Measurements from ENCODE around the gene GSAP. TPM values are rescaled to one million over a fixed set of nuclear protein-coding genes. Genes with fewer than 3 reads are reported as not detected.

The GSAP gene
- total and polyA plus RNA-seq, 9 donors = 4.0 to 19.4 (median 11.2) TPM

DNA sequence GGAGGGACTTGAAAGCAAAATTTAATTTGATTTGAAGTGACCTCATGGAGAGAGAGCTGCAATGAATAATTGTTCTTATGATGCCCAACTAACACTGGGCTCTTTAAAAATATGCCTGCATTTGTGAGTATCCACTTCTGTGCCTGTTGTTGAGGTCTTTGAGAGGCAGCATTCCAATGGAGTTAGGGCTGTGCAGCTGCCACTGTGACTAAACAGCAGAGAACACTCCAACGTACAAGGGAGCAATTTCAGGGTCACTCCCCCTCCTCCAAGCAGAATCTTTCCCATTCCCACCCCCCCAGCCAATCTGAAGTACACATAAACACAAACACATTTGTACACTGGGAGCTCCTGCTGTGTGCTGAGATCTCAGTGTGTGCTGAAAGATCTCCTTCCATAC is 28.0 kb upstream of the GSAP start:
- Histone ChIP-seq H3K27me3 (no peaks in the 10 kb centered on the region), H3K4me3 (no peak overlapping the region), H3K4me1 (ENCODE audit: insufficient read depth) (no peaks in the 10 kb centered on the region), H3K27ac (no peak overlapping the region), H3K9me3 (no peaks in the 10 kb centered on the region), H3K36me3 (no peaks in the 10 kb centered on the region)
- intact Hi-C loops (cut with DNase I) = no loop called here
- no peak for DNase-seq
- 13 to 20% (median 17%) methylated on average over 1 of the region's 1 CpG for WGBS, 3 donors
- TF ChIP-seq POLR2A (IDR thresholded peaks at IDR 0.05) (no peak), EP300 (IDR thresholded peaks at IDR 0.05) (no peak)
- TF ChIP-seq, protein P1, sequence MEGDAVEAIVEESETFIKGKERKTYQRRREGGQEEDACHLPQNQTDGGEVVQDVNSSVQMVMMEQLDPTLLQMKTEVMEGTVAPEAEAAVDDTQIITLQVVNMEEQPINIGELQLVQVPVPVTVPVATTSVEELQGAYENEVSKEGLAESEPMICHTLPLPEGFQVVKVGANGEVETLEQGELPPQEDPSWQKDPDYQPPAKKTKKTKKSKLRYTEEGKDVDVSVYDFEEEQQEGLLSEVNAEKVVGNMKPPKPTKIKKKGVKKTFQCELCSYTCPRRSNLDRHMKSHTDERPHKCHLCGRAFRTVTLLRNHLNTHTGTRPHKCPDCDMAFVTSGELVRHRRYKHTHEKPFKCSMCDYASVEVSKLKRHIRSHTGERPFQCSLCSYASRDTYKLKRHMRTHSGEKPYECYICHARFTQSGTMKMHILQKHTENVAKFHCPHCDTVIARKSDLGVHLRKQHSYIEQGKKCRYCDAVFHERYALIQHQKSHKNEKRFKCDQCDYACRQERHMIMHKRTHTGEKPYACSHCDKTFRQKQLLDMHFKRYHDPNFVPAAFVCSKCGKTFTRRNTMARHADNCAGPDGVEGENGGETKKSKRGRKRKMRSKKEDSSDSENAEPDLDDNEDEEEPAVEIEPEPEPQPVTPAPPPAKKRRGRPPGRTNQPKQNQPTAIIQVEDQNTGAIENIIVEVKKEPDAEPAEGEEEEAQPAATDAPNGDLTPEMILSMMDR (IDR thresholded peaks at IDR 0.05) = no peak

DNA sequence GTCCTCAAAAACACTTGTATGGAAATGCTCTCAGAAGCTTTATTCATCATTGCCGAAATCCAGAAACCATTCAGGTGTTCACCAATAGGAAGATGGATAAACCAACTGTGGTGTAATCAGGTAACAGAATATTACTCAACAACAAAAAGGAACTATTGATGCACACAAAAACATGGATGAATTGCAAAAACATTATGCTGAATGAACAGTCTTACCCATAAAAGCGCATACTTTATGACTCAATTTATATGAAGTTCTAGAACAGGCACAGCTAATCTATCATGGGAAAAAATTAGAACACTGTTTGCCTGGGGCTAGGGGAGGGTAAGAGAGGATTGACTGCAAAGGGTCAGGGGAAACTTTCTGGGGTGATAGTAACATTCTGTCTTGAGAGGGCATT is 26.9 kb upstream of the GSAP start:
- TF ChIP-seq POLR2A (IDR thresholded peaks at IDR 0.05) (no peak), EP300 (IDR thresholded peaks at IDR 0.05) (no peak)
- TF ChIP-seq, protein P1 (IDR thresholded peaks at IDR 0.05) = no peak
- DNase-seq = no peak
- Histone ChIP-seq H3K4me3 (no peak overlapping the region), H3K27ac (no peak overlapping the region), H3K4me1 (ENCODE audit: insufficient read depth) (no peaks in the 10 kb centered on the region), H3K36me3 (no peaks in the 10 kb centered on the region), H3K27me3 (no peaks in the 10 kb centered on the region), H3K9me3 (no peaks in the 10 kb centered on the region)
- intact Hi-C loops (cut with DNase I) = no loop called here
- 95 to 99% (median 96%) methylated on average over 2 of the region's 2 CpGs for WGBS, 3 donors

DNA sequence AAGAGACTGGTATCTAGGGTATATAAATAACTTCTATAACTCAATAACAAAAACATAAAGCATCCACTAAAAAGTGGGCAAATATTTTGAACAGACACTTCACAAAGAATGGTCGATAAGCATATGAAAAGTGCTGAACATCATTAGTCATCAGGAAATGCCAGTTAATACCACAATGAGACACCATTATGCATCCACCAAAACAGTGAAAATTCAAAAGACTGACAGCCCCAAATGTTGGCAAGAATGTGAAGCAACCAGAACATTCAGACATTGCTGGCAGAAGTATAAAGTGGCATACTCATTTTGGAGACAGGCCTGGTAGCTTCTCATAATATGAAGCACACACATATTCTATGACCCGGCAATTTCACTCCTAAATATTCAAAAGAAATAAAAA is 26.5 kb upstream of the GSAP start:
- no peaks in the 10 kb centered on the region for H3K27me3 ChIP-seq
- DNase-seq = no peak
- no peak overlapping the region for H3K27ac ChIP-seq
- no peak overlapping the region for H3K4me3 ChIP-seq
- H3K4me1 ChIP-seq (ENCODE audit: insufficient read depth) = no peaks in the 10 kb centered on the region
- TF ChIP-seq EP300 (IDR thresholded peaks at IDR 0.05) (no peak), POLR2A (IDR thresholded peaks at IDR 0.05) (no peak)
- TF ChIP-seq, protein P1 (IDR thresholded peaks at IDR 0.05) = no peak
- H3K36me3 ChIP-seq = no peaks in the 10 kb centered on the region
- intact Hi-C loops (cut with DNase I) = no loop called here
- 89 to 93% (median 92%) methylated on average over 2 of the region's 2 CpGs for WGBS, 3 donors
- no peaks in the 10 kb centered on the region for H3K9me3 ChIP-seq

DNA sequence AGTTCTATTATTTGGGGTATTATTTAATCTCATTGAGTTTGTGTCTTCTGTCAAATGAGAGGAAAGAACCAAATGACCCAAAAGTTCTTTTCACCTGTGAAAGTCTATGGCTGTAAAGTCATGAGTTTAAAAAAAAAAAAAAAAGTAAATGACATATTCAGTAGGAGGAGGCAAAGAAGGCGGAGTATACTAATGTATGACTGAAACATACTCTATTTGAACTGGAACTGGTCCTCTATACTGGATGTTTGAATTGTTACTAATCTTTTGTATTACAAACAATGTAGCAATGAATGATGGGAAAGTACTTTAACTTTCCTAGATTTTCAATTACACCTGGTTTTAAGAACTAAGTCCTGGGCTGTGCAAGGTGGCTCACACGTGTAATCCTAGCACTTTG is 24.9 kb upstream of the GSAP start:
- H3K27ac ChIP-seq = no peak overlapping the region
- WGBS, 3 donors = 83 to 93% (median 91%) methylated on average over 2 of the region's 2 CpGs
- TF ChIP-seq EP300 (IDR thresholded peaks at IDR 0.05) = no peak
- TF ChIP-seq POLR2A (IDR thresholded peaks at IDR 0.05) = no peak
- H3K4me1 ChIP-seq (ENCODE audit: insufficient read depth) = no peaks in the 10 kb centered on the region
- intact Hi-C loops (cut with DNase I) = no loop called here
- no peak for DNase-seq
- no peaks in the 10 kb centered on the region for H3K9me3 ChIP-seq
- H3K36me3 ChIP-seq = no peaks in the 10 kb centered on the region
- no peaks in the 10 kb centered on the region for H3K27me3 ChIP-seq
- no peak overlapping the region for H3K4me3 ChIP-seq

DNA sequence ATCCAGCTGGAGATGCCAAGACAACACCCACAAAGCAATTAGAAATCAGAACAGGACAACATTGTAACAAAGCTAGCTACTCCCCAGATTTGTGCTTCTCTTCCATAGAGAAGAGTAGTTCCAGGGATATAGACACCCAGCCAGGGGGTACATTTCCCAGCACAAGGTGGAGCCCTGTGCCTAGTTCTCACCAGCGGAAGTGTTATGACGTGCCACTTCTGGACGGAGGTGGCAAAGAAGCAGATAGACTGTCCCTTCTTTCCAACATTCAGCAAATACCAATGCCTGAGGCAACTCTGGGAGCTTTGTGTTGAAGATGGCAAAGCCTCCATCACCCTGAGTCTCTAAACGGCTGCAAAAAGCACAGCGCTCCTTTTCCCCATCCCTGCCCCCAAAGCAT is 23.4 kb upstream of the GSAP start:
- intact Hi-C loops (cut with DNase I) = no loop called here
- no peaks in the 10 kb centered on the region for H3K4me1 ChIP-seq (ENCODE audit: insufficient read depth)
- no peaks in the 10 kb centered on the region for H3K9me3 ChIP-seq
- no peak overlapping the region for H3K4me3 ChIP-seq
- no peak for TF ChIP-seq EP300 (IDR thresholded peaks at IDR 0.05)
- TF ChIP-seq POLR2A (IDR thresholded peaks at IDR 0.05) = no peak
- TF ChIP-seq, protein P1 (IDR thresholded peaks at IDR 0.05) = no peak
- H3K27me3 ChIP-seq = no peaks in the 10 kb centered on the region
- H3K36me3 ChIP-seq = no peaks in the 10 kb centered on the region
- no peak for DNase-seq
- H3K27ac ChIP-seq = no peak overlapping the region
- 44 to 54% (median 50%) methylated on average over 5 of the region's 5 CpGs for WGBS, 3 donors

Measured in ovary (tissue), 9 donors.